ENCODE results near the gene ST6GAL1. TPM values are rescaled to one million over a fixed set of nuclear protein-coding genes. Genes with fewer than 3 reads are reported as not detected.

Gene ST6GAL1
- total RNA-seq, result 3.4 and 3.5 TPM in 2 replicates

GRCh38 chr3:186930143-186930640, at the start of gene ST6GAL1:
Gene ST6GAL1 (plus strand): TSS chr3:186930526. CDS start chr3:187042704, 112,178 bp downstream.

Other genes starting within 250 kb of the ST6GAL1 start
- gene KNG1, start 213.2 kb upstream of the ST6GAL1 start, total RNA-seq, result not detected in 2 replicates
- 210 and 239 TPM in 2 replicates for gene EIF4A2, start 146.9 kb upstream of the ST6GAL1 start, total RNA-seq
- 55.0 and 59.2 TPM in 2 replicates for gene RFC4, start 124.0 kb upstream of the ST6GAL1 start, total RNA-seq
- gene ADIPOQ, start 87.8 kb upstream of the ST6GAL1 start, total RNA-seq, result not detected in 2 replicates
- 63.9 and 69.3 TPM in 2 replicates for gene RPL39L, start 209.0 kb downstream of the ST6GAL1 start, total RNA-seq